H9 (cell line): ENCODE results near the gene AGO3. TPM values are rescaled to one million over a fixed set of nuclear protein-coding genes. Genes with fewer than 3 reads are reported as not detected.
"Not testable (repeated sequence)": the region's sequence is repeated elsewhere in the genome, so short reads cannot be mapped to it uniquely, and the experiment has no call there.

Experiments
- DNase-seq: peaks from one replicate; pipeline ENCODE4 v3.0.0-alpha.2; 2017
- H2AFZ ChIP-seq: one replicate; pipeline ENCODE4 v1.6.1; 2013; ENCODE audit warnings: mild to moderate bottlenecking, low read length, control low read depth, moderate library complexity
- H2AK5ac ChIP-seq: 2 replicates; pipeline ENCODE4 v1.6.1; 2013; ENCODE audit warnings: low read length, control low read depth, mixed read lengths; ENCODE audit not compliant: insufficient read length
- H2BK120ac ChIP-seq: one replicate; pipeline ENCODE4 v1.6.1; 2013; ENCODE audit warnings: low read depth, mild to moderate bottlenecking, low read length, control low read depth, inconsistent platforms; ENCODE audit not compliant: poor library complexity, severe bottlenecking
- H2BK12ac ChIP-seq: 2 replicates; pipeline ENCODE4 v1.6.1; 2013; ENCODE audit warnings: low read length, control low read depth, mixed read lengths, low read depth; ENCODE audit not compliant: insufficient read length
- H2BK15ac ChIP-seq: 2 replicates; pipeline ENCODE4 v1.6.1; 2013; ENCODE audit warnings: low read depth, low read length, control low read depth
- H2BK20ac ChIP-seq: one replicate; pipeline ENCODE4 v1.6.1; 2013; ENCODE audit warnings: low read depth, mild to moderate bottlenecking, low read length, control low read depth, inconsistent platforms; ENCODE audit not compliant: poor library complexity, severe bottlenecking
- H2BK5ac ChIP-seq: 2 replicates; pipeline ENCODE4 v1.6.1; 2013; ENCODE audit warnings: low read length, control low read depth, mixed read lengths; ENCODE audit not compliant: insufficient read length
- H3K14ac ChIP-seq: 2 replicates; pipeline ENCODE4 v1.6.1; 2013; ENCODE audit warnings: low read length, control low read depth; ENCODE audit not compliant: insufficient read depth
- H3K18ac ChIP-seq: 2 replicates; pipeline ENCODE4 v1.6.1; 2013; ENCODE audit warnings: low read depth, mild to moderate bottlenecking, mixed read lengths, low read length, control low read depth; ENCODE audit not compliant: insufficient read length
- H3K23ac ChIP-seq: 2 replicates; pipeline ENCODE4 v1.6.1; 2013; ENCODE audit warnings: low read length, control low read depth, mixed read lengths, low read depth; ENCODE audit not compliant: insufficient read length
- H3K23me2 ChIP-seq: 2 replicates; pipeline ENCODE4 v1.6.1; 2013; ENCODE audit warnings: low read depth, mild to moderate bottlenecking, mixed read lengths, low read length, control low read depth; ENCODE audit not compliant: insufficient read length, poor library complexity, severe bottlenecking
- H3K27ac ChIP-seq: 2 replicates; pipeline ENCODE4 v1.5.1; 2013; ENCODE audit warnings: low read length, control low read depth, mixed read lengths, low read depth; ENCODE audit not compliant: insufficient read length
- H3K27me3 ChIP-seq: 2 replicates; pipeline ENCODE4 v1.6.1; 2013; ENCODE audit warnings: low read length, control low read depth, inconsistent platforms; ENCODE audit not compliant: insufficient read depth
- H3K4ac ChIP-seq: 2 replicates; pipeline ENCODE4 v1.6.1; 2013; ENCODE audit warnings: low read depth, mild to moderate bottlenecking, control low read depth, inconsistent platforms, low read length, moderate library complexity
- H3K4me1 ChIP-seq: 2 replicates; pipeline ENCODE4 v1.6.1; 2013; ENCODE audit warnings: low read length, control low read depth, inconsistent platforms; ENCODE audit not compliant: insufficient read depth
- H3K4me2 ChIP-seq: 2 replicates; pipeline ENCODE4 v1.6.1; 2013; ENCODE audit warnings: low read length, control low read depth, mixed read lengths; ENCODE audit not compliant: insufficient read length, insufficient read depth
- H3K56ac ChIP-seq: 2 replicates; pipeline ENCODE4 v1.6.1; 2013; ENCODE audit warnings: low read depth, mild to moderate bottlenecking, mixed read lengths, low read length, control low read depth; ENCODE audit not compliant: insufficient read length
- H3K79me1 ChIP-seq: 2 replicates; pipeline ENCODE4 v1.6.1; 2013; ENCODE audit warnings: low read depth, mild to moderate bottlenecking, moderate library complexity, low read length, control low read depth, inconsistent platforms; ENCODE audit not compliant: insufficient read depth, poor library complexity, severe bottlenecking
- H3K79me2 ChIP-seq: 2 replicates; pipeline ENCODE4 v1.6.1; 2013; ENCODE audit warnings: low read length, control low read depth, inconsistent platforms; ENCODE audit not compliant: insufficient read depth
- H3K9ac ChIP-seq: 2 replicates; pipeline ENCODE4 v1.6.1; 2013; ENCODE audit warnings: low read length, control low read depth, mixed read lengths; ENCODE audit not compliant: insufficient read length; ENCODE audit errors: extremely low read depth
- H3K9me3 ChIP-seq: one replicate; pipeline ENCODE4 v1.6.1; 2013; ENCODE audit warnings: low read depth, low read length, inconsistent platforms; ENCODE audit not compliant: control insufficient read depth
- H3T11ph ChIP-seq: one replicate; pipeline ENCODE4 v1.6.1; 2013; ENCODE audit warnings: mild to moderate bottlenecking, low read length, control low read depth, inconsistent platforms
- H4K20me1 ChIP-seq: one replicate; pipeline ENCODE4 v1.6.1; 2013; ENCODE audit not compliant: control insufficient read depth, insufficient read length, insufficient read depth
- H4K5ac ChIP-seq: 2 replicates; pipeline ENCODE4 v1.6.1; 2013; ENCODE audit warnings: low read depth, mild to moderate bottlenecking, mixed read lengths, low read length, control low read depth; ENCODE audit not compliant: insufficient read length
- H4K8ac ChIP-seq: replicated peaks from 2 replicates; pipeline ENCODE4 v1.6.1; 2013; ENCODE audit warnings: low read length, control low read depth, mixed read lengths, low read depth; ENCODE audit not compliant: insufficient read length
- H4K91ac ChIP-seq: 2 replicates; pipeline ENCODE4 v1.6.1; 2013; ENCODE audit warnings: low read depth, mild to moderate bottlenecking, moderate library complexity, mixed read lengths, low read length, control low read depth; ENCODE audit not compliant: insufficient read length
- H3K27ac Mint-ChIP-seq, 3 experiments: 2 replicates in 2 of 3; 3 replicates in 1 of 3; pipeline ENCODE4 v1.8.0; 2020 to 2021; ENCODE audit warnings: mixed read lengths in 3 of 3, mild to moderate bottlenecking in 1 of 3, moderate library complexity in 1 of 3
- H3K27me3 Mint-ChIP-seq: 2 replicates; pipeline ENCODE4 v1.8.0; 2021; ENCODE audit warnings: low read depth, mild to moderate bottlenecking, moderate library complexity, mixed read lengths
- H3K36me3 Mint-ChIP-seq, 3 experiments: 2 replicates in 2 of 3; 3 replicates in 1 of 3; pipeline ENCODE4 v1.8.0; 2020 to 2021; ENCODE audit warnings: low read depth in 3 of 3, mixed read lengths in 3 of 3; ENCODE audit not compliant: insufficient read depth in 1 of 3
- H3K4me1 Mint-ChIP-seq, 2 experiments: 2 replicates each; pipeline ENCODE4 v1.8.0; 2020; ENCODE audit warnings: mixed read lengths in 2 of 2
- H3K4me3 Mint-ChIP-seq, 2 experiments: 2 replicates in 1 of 2; 3 replicates in 1 of 2; pipeline ENCODE4 v1.8.0; 2020 to 2021; ENCODE audit warnings: mild to moderate bottlenecking in 2 of 2, mixed read lengths in 2 of 2, moderate library complexity in 1 of 2
- H3K9me3 Mint-ChIP-seq, 2 experiments: 2 replicates in 1 of 2; 3 replicates in 1 of 2; pipeline ENCODE4 v1.8.0; 2020; ENCODE audit warnings: mild to moderate bottlenecking in 2 of 2, mixed read lengths in 2 of 2, moderate library complexity in 1 of 2
- WGBS: extraction: QIAGEN DNeasy Blood & Tissue Kit; methylation state at CpG from one replicate; pipeline ENCODE4 v1.1.7; 2013; ENCODE audit warnings: missing lambda C conversion rate, low lambda C conversion rate, mixed read lengths; ENCODE audit not compliant: insufficient read length; ENCODE audit errors: extremely low coverage; 5-methylcytosine and 5-hydroxymethylcytosine counted together
- total RNA-seq: library from RNA; stranded (reverse); gene quantifications from 2 replicates; pipeline ENCODE4 v1.2.1, GENCODE V29; 2021
- TF ChIP-seq, protein P1 (sequence below): fragments of 200-600 bp; sonication (generic); conservative IDR thresholded peaks from 3 replicates; pipeline ENCODE4 v1.8.0; 2021; ENCODE audit warnings: antibody characterized with exemption, mild to moderate bottlenecking

Gene AGO3
- total RNA-seq, 1 experiment from 2014 or later = 27.0 TPM

DNA sequence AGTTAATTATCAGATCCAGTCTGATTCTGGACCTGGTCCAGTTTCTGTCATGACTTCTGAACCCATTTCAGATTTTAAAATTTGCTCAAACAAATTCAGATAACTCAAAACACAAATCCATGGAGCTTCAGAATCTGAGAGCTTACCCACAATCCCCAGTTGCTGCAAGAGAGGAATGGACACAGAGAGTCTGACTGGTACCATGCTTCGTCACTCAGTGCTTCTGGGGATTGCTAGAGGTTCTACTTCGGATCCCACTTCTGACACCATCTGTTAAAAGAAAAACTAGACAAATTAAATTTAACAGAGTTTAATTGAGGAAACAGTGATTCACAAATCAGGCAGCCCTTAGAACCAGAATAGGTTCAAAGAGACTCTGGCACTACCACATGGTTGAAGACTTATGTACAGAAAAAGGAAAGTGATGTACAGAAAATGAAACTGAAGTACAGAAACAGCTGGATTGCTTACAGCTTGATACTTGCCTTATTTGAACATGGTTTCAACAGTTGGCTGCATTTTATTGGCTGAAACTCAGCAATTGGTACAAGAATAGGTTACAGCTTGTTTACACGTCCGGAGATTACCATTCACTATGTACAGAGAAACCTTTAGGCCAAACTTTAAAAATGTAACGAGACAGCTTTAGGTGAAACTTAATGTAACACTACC lies 92.3 kb downstream of the AGO3 start:
- H3K4me2 ChIP-seq = no peak overlapping the region
- Mint-ChIP-seq H3K9me3 (no peaks in the 10 kb centered on the region), H3K4me3 (no peak overlapping the region), H3K36me3 (peaks cover 12 to 36% (median 24%) of the 10 kb centered on the region in 3 experiments), H3K4me1 (no peaks in the 10 kb centered on the region), H3K27me3 (no peaks in the 10 kb centered on the region), H3K27ac (no peak overlapping the region)
- no peak overlapping the region for H2AFZ ChIP-seq
- H3K18ac ChIP-seq = no peak overlapping the region
- H3K79me2 ChIP-seq = no peaks in the 10 kb centered on the region
- H3K23ac ChIP-seq = no peak overlapping the region
- H4K5ac ChIP-seq = no peak overlapping the region
- no peaks in the 10 kb centered on the region for H3K4me1 ChIP-seq
- no peak overlapping the region for H4K91ac ChIP-seq
- H3K27me3 ChIP-seq = no peaks in the 10 kb centered on the region
- no peak overlapping the region for H2BK12ac ChIP-seq
- H3T11ph ChIP-seq = no peak overlapping the region
- H2BK20ac ChIP-seq = no peak overlapping the region
- no peak overlapping the region for H2BK120ac ChIP-seq
- no peak for DNase-seq
- no CpG with 5 or more reads among the region's 5 CpGs for WGBS
- no peak overlapping the region for H3K27ac ChIP-seq
- H4K8ac ChIP-seq = no peak overlapping the region
- H3K14ac ChIP-seq = no peak overlapping the region
- TF ChIP-seq, protein P1, sequence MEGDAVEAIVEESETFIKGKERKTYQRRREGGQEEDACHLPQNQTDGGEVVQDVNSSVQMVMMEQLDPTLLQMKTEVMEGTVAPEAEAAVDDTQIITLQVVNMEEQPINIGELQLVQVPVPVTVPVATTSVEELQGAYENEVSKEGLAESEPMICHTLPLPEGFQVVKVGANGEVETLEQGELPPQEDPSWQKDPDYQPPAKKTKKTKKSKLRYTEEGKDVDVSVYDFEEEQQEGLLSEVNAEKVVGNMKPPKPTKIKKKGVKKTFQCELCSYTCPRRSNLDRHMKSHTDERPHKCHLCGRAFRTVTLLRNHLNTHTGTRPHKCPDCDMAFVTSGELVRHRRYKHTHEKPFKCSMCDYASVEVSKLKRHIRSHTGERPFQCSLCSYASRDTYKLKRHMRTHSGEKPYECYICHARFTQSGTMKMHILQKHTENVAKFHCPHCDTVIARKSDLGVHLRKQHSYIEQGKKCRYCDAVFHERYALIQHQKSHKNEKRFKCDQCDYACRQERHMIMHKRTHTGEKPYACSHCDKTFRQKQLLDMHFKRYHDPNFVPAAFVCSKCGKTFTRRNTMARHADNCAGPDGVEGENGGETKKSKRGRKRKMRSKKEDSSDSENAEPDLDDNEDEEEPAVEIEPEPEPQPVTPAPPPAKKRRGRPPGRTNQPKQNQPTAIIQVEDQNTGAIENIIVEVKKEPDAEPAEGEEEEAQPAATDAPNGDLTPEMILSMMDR = no peak
- H3K79me1 ChIP-seq = no peaks in the 10 kb centered on the region
- H3K23me2 ChIP-seq = no peaks in the 10 kb centered on the region
- H3K9me3 ChIP-seq = no peaks in the 10 kb centered on the region
- H2BK15ac ChIP-seq = no peak overlapping the region
- H2BK5ac ChIP-seq = no peak overlapping the region
- no peak overlapping the region for H2AK5ac ChIP-seq
- no peaks in the 10 kb centered on the region for H4K20me1 ChIP-seq
- H3K4ac ChIP-seq = no peak overlapping the region
- H3K9ac ChIP-seq = no peak overlapping the region
- H3K56ac ChIP-seq = no peak overlapping the region

DNA sequence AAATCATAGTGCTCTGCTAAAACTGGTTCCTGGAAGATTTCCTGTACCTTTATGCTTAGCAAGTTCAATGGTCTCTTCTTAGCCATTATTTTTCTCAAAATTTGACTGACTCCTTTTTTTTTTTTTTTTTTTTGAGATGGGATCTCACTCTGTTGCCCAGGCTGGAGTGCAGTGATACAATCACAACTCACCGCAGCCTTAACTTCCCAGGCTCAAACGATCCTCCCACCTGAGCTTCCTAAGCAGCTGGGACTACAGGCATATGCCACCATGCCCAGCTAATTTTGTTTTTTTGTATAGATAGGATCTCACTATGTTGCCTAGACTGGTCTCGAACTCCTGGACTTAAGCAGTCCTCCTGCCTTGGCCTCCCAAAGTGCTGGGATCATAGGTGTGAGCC lies 93.1 kb downstream of the AGO3 start:
- H3K9ac ChIP-seq, H3K27me3 ChIP-seq, DNase-seq, H3T11ph ChIP-seq, H2BK5ac ChIP-seq, H2BK120ac ChIP-seq, H3K9me3 Mint-ChIP-seq, H3K79me1 ChIP-seq, H2BK15ac ChIP-seq, H3K79me2 ChIP-seq, H4K5ac ChIP-seq, H3K14ac ChIP-seq, H3K9me3 ChIP-seq, H3K23ac ChIP-seq, H2BK12ac ChIP-seq, H4K8ac ChIP-seq, H3K4me3 Mint-ChIP-seq, H2BK20ac ChIP-seq, H3K4ac ChIP-seq, H3K56ac ChIP-seq, H3K4me1 Mint-ChIP-seq, H3K4me2 ChIP-seq, H3K27ac ChIP-seq, H3K23me2 ChIP-seq, H3K18ac ChIP-seq, H3K27me3 Mint-ChIP-seq, H4K91ac ChIP-seq, H3K27ac Mint-ChIP-seq, H2AFZ ChIP-seq, H3K4me1 ChIP-seq, H4K20me1 ChIP-seq, H2AK5ac ChIP-seq: not testable (repeated sequence)
- H3K36me3 Mint-ChIP-seq = peaks cover 17 to 40% (median 26%) of the 10 kb centered on the region in 3 experiments
- no CpG with 5 or more reads among the region's 3 CpGs for WGBS
